A673 (cell line): ENCODE results near the gene C10orf143.

ENCODE experiments used
- EZH2 ChIP-seq: fragments of 200-600 bp; sonication (generic); IDR thresholded peaks from 2 replicates; pipeline ENCODE4 v1.6.1; 2017; ENCODE audit warnings: borderline replicate concordance, low read depth, mild to moderate bottlenecking, mixed read lengths, antibody characterized with exemption, low read length; ENCODE audit not compliant: poor library complexity, severe bottlenecking
- TF ChIP-seq, protein P1 (sequence below): fragments of 300-800, 200-600 bp; sonication (generic); conservative IDR thresholded peaks from 2 replicates; pipeline ENCODE4 v1.5.1; 2017; ENCODE audit warnings: low read depth, mild to moderate bottlenecking, antibody characterized with exemption, low read length, moderate library complexity, mixed read lengths

DNA sequence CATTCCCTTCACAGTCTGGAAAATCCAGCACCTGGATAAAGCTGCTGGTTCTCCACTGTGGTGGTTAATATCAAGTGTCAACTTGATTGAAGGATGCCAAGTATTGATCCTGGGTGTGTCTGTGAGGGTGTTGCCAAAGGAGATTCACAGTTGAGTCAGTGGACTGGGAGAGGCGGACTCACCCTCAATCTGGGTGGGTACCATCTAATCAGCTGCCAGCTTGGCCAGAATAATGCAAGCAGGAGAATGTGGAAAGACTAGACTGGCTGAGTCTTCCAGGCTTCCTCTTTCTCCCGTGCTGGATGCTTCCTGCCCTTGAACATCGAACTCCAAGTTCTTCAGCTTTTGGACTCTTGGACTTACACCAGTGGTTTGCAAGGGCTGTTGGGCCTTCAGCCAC is 48.4 kb downstream of the C10orf143 start:
- TF ChIP-seq, protein P1, sequence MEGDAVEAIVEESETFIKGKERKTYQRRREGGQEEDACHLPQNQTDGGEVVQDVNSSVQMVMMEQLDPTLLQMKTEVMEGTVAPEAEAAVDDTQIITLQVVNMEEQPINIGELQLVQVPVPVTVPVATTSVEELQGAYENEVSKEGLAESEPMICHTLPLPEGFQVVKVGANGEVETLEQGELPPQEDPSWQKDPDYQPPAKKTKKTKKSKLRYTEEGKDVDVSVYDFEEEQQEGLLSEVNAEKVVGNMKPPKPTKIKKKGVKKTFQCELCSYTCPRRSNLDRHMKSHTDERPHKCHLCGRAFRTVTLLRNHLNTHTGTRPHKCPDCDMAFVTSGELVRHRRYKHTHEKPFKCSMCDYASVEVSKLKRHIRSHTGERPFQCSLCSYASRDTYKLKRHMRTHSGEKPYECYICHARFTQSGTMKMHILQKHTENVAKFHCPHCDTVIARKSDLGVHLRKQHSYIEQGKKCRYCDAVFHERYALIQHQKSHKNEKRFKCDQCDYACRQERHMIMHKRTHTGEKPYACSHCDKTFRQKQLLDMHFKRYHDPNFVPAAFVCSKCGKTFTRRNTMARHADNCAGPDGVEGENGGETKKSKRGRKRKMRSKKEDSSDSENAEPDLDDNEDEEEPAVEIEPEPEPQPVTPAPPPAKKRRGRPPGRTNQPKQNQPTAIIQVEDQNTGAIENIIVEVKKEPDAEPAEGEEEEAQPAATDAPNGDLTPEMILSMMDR: no peak
- no peak for TF ChIP-seq EZH2
